AG20443 (cell line): ENCODE data around the gene PPP2R5A.
A peak's percentile ranks its signal among the peaks of the same experiment; 100 is the strongest.
"Not testable (repeated sequence)": the region's sequence is repeated elsewhere in the genome, so short reads cannot be mapped to it uniquely, and the experiment has no call there.

ENCODE experiments used
- DNase-seq: peaks from one replicate; pipeline ENCODE4 v3.0.0; 2012; ENCODE audit warnings: low spot score, mixed read lengths

PPP2R5A gene

DNA sequence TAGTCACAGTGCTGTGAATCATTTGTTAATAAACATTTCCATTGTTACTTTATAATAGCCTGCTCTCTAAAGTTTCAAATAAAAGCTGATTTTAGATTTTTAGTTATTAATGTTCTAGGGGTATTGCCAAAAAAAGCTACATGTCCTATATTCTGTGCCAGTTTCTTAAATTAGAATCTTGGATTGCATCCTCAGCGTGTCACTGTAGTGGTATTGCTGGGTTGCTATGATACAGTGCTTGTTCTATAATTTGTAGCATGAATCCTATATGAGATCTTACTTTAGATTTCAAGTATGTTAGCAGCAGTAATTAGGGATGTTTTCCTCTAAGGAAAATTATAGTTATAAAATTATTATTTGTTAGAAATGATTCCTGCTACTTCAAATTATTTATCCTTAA is 16.4 kb downstream of the PPP2R5A start:
- no peak for DNase-seq

DNA sequence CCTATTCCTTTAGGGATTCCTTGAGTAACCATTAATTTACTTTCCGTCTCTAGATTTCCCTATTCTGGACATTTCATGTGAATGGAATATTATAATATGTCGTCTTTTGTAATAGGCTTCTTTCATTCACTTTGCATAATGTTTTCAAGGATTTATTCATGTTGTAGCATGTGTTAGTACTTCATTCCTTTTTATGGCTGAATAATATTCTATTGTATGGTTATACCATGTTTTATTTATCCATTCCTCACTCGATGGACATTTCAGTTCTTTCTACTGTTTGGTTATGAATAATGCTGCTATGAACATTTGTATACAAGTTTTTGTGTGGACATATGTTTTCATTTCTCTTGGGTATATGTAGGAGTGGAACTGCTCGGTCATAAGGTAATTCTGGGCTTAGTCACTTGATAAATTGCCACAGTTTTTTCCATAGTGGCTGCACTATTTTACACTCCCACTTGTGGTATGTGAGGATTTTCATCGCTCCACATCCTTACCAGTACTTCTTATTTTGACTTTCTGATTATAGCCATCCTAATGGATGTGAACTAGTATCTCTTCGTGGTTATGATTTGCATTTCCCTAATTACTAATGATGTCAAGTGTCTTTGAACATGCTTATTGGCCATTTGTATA is 17.7 kb downstream of the PPP2R5A start:
- DNase-seq, result no peak

DNA sequence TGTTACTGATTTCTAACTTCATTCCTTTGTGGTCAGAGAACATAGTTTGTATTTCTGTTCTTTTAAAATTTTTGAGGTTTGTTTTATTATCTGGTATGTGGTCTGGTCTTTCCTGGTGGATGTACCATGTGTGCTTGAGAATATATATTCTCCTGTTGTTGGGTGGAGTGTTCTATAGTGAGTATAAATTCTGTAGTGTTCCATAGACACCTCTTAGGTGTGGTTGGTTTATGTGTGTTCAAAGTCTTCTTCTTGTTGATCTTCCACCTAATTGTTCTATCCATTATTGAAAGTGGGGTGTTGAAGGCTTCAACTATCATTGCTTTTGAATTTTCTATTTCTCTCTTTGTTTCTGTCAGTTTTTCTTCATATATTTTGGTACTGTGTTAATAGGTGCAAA is 20.1 kb downstream of the PPP2R5A start:
- no peak for DNase-seq

DNA sequence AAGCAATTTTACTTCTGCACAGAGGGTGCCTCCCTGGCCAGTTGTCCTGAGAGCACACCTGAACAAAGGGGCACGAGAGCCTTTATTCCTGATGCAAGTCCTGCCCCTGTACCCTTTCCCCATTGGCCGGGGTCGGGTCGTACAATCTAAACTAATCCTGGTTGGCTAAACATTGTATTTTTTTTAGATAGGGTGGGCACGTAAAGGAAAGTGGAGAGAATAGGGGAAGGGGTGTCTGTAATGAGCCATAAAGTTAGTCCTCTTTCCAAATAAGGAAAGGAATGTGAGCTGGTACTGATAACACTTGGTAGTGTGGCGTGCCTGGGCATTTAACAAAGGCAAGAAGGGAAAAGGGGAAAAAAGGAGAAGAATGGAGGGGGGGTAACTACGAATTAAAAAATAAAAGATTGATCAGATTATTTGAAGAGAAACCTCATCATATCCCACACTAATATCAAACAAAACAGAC is 20.8 kb downstream of the PPP2R5A start:
- not testable (repeated sequence) for DNase-seq

DNA sequence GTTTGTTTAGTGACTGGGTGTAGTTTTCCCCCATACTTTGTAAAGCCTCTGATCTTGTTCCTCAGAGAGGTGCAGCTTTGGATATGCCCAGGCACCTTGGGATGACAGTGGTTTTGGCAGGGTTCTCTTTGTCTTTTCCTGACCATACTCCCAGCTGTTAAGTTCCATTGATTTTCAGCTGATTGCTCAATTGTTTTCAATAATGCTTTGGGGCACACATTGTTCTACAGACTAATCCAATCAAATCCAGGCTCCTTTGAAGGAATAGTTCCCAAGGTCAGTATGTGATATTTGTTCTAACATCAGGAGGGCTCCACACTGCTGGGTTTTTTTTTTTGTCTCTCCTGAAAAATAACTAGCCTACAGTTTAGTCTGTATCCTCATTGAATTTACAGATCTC is 24.8 kb downstream of the PPP2R5A start:
- DNase-seq, result no peak

DNA sequence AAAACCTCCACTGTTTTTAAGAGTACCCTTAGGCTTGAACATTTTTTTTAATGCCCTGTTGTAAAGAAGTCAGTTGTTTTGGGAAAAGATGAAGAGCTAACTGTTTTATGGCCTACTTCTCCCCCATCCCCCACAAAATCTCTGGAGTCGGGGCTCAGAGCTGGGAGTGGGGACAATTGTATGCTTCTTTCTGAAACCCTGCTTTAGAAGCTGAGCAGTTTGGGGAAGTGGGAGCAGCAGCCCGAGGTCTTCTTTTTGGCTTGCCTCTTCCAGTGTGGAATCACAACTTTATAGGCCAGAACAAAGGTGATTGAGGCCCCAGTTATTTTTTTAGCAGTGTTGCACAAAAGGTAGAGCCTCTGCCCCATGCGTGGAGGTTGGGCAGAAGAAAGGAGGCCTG is 25.2 kb downstream of the PPP2R5A start:
- no peak for DNase-seq

DNA sequence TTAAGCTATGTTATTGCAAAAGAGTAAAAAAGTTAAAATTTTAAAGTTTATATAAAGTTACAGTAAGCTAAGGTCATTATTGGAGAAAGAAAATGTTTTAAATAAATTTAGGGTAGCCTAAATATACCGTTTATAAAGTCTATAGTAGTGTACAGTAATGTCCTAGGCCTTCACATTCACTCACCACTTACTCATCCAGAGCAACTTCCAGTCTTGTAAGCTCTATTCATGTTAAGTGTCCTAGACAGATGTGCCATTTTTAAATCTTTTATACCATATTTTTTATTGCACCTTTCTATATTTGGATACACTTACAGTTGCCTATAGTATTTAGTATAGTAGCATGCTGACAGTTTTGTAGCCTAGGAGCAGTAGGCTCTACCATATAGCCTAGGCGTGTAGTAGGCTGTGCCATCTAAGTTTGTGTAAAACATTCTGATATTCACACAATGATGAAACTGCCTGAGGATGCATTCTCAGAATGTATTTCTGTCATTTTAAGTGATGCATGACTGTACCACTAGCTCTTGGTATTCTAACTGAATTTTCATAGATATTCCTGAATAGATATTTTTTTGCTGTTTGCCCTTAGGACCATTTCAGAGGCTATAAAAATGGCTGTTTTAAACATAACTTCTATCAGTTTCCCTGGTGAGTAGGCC is 26.8 kb downstream of the PPP2R5A start:
- no peak for DNase-seq

DNA sequence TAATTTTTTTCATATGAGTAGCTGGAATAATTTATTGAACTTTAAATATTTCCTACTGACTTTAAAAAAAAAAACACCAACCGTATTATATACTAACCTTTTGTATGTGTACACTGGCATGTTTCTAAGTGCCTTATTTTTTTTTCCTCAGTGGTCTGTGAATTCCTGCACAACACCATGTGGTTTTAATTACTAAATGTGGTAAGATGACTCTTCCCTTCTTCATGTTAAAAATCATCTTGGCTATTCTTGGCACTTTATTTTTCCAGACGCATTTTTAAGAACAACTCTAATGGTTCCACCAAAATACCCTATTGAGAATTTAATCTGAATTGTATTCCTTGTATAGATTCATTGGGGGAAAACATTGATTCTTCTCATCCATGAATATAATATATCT is 28.4 kb downstream of the PPP2R5A start:
- DNase-seq, result peak; percentile 62

DNA sequence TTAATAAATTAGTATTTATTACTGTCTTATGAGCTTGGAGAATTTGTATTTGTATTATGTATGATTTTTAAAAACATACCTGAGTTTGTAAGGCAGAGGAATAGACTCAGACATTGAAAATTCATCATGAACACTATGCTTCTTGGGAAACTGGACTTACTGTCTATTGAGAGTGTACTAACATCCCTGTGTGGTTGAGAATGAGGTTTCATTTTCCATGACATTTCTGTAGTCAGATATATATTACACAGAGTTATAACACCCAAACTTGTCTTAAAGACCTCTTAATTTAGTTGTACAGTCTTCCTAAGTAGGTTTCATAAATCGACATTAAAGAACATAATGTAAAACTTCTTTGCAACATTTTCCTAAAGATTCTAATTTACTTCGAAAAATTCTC is 30.0 kb downstream of the PPP2R5A start:
- no peak for DNase-seq

DNA sequence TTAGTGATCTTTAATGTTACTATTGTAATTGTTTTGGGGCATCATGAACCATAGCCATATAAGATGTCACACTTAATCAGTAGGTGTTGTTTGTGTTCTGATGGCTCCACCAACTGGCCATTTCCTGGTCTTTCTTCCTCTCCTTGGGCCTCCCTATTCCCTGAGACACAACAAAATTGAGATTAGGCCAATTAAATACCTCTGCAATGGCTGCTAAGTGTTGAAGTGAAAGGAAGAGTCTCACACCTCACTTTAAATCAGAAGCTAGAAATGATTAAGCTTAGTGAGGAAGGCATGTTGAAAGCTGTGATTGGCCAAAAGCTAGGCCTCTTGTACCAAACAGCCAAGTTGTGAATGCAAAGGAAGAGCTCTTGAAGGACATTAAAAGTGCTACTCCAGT is 30.7 kb downstream of the PPP2R5A start:
- no peak for DNase-seq

DNA sequence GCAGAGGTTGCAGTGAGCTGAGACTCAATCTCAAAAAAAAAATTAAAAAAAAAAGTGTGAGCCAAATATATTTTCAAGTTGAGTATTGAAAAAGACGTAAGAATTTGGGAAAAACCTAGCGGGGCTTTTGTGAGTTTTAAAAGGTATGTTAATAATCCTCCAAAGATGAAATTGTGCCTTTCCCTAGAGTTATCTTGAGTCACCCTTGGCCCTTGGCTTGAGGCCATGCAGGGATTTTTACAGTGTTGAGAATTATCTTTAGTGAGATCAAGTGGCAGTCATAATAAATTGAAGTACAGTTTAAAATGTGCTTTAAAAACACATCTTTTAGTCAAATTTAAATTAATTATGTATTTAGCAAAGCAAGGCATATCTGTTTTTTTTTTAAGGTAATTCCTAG is 32.7 kb downstream of the PPP2R5A start:
- no peak for DNase-seq

DNA sequence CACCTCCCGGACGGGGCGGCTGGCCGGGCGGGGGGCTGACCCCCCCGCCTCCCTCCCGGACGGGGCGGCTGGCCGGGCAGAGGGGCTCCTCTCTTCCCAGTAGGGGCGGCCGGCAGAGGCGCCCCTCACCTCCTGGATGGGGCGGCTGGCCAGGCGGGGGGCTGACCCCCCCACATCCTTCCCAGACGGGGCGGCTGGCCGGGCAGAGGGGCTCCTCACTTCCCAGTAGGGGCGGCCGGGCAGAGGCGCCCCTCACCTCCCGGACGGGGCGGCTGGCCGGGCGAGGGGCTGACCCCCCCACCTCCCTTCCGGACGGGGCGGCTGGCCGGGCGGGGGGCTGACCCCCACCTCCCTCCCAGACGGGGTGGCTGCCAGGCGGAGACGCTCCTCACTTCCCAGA is 35.8 kb downstream of the PPP2R5A start:
- DNase-seq, result not testable (repeated sequence)

DNA sequence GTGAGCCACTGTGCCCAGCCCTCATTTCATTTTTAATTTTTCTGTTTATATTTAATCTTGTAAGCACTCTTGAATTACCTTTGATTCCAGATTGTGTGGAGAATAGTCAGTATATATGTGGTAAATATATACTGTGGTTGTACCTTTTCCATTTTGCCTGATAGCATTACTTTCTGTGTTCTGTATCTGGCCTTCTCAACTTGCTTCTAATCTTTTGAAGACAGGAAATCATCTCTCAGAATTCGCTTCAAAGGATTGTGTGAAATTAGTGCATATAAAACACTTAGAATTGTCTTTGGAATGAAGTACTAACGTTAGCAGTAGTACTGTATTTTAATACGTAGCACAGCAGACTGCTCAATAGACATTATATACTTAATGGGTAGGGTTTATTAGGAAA is 37.9 kb downstream of the PPP2R5A start:
- no peak for DNase-seq

DNA sequence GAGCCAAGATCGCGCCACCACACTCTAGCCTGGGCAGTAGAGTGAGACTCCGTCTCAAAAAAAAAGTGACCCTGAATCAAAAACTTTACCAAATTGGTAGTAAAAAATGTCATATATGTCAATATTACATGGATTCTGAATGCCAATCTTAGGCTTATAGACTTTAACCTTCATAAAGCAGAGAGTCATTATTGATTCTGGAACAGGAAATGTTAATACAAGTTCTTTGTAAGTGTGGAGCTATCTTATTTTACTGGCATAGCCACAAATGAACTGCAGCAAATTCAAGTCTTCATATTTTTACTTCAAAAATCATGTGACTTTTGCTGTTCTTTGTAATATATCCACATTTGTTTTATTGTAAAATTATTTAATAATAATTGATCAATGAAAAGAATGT is 41.3 kb downstream of the PPP2R5A start:
- no peak for DNase-seq

DNA sequence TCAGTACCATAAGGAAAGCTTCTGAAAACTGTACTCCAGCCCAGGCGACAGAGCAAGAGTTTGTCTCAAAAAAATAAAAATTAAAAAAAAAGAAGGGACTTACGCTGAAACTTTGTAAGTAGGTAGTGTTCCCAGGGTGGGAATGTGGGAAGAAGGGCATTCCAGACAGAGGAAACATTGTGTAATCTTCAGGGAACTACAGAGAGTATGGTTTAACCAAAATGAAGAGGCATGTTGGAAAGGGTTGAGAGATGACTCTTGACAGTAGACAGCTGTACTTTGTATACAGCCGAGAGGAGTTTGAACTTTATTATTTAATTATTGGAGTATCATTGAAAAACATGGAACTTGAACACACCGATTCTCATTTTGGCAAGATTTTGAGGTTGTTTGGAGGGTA is 43.0 kb downstream of the PPP2R5A start:
- DNase-seq, result no peak

DNA sequence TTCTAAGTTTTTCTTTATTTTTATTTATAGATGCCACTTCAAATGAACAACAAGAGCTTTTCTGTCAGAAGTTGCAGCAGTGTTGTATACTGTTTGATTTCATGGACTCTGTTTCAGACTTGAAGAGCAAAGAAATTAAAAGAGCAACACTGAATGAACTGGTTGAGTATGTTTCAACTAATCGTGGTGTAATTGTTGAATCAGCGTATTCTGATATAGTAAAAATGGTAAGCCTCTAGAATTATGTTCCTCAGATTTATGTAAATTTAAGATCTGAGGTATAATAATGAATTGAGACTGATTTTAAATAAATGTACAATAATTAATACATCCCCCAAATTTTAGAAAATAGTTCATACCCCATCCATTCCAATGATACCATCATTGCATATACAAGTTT is 43.9 kb downstream of the PPP2R5A start:
- no peak for DNase-seq

DNA sequence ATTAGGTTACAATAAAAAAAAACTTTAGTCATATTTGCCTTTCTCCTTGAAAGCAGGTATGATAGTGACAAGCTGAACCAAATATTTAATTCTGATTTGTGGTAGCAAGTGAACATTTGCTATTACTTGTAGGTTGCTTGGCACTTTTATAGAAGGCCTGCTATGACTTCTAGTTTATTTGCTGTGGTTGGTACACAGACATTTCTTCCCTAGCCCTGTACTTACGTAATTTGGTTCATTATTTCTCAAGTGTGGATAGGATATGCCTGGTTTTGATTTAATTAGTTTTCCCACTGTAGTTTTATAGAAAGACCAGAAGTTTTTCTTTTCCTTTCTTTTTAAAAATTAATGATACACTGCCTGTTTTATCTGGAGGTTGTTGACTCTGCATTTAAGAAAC is 55.9 kb downstream of the PPP2R5A start:
- DNase-seq, result no peak

DNA sequence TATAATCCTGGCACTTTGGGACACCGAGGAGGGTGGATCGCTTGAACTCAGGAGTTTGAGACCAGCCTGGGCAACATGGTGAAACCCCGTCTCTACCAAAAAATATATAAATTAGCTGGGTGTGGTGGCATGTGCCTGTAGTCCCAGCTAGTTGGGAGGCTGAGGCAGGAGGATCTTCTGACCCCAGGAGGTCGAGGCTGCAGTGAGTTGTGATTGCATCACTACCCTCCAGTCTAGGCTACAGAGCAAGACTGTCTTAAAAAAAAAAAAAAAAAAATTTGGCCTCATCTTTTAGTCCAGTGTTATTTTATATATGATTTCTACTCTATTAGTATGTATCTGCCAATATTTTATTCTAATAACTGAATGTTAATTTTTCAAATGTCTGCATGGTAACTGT is 59.7 kb downstream of the PPP2R5A start:
- DNase-seq, result no peak

DNA sequence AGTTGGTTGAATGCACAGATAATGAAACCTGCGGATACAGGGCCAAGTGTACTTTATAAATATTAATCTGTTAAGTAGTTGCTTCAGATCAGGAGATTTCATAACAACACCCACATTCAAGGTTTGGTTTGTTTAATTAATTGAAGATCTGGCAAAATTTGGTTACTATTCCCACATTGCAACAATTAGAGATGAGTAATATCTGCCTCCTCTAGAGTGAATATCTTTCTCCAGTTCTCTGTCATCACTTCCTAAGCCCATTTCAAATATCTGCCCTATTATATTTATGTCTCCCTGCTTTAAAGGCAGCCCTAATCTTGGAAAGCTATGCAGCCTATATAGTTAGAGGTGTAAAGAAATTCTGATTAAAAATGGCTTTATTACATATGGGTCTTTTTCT is 61.4 kb downstream of the PPP2R5A start:
- DNase-seq, result peak; percentile 14

DNA sequence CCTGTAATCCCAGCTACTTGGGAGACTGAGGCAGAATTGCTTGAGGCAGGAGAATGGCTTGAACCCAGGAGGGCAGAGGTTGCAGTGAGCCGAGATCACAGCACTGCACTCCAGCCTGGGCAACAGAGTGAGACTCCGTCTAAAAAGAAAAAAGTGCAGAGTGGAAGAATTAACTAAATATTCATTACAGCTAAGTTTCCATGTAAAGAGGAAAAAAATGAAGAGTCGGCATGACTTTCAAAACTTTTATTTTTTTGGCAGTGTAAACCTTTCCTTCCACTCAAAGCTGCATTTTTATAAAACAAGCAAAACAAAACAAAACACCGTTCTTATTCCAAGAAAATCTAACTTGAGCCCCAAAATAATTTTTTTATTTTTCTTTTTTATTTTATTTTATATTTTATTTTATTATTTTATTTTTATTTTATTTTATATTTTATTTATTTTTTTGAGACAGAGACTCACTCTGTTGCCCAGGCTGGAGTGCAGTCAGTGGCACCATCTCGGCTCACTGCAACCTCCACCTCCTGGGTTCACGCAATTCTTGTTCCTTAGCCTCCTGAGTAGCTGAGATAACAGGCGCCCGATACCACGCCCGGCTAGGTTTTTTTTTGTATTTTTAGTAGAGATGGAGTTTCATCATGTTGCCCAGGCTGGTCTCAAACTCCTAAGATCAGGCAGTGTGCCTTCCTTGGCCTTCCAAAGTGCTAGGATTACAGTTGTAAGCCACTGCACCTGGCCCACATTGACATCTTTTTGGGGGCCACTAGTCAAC is 66.6 kb downstream of the PPP2R5A start:
- no peak for DNase-seq

DNA sequence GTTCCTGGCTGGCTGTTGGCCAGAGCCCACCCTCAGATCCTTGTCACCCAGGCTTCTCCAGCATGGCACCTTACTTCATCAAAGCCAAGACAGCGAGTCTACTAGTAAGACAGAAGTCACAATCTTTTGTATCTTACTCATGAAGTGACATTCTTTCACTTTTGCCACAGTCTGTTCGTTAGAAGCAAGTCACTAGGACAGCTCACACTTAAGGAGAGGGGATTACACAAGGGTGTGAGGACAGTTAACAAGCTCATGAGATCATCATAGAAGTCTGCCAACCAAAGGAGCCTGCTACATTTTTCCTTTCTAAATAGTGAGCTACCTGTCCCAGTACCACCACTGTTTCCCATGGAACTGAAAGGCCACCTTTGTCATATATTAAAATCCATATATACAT is 68.0 kb downstream of the PPP2R5A start:
- peak; percentile 39 for DNase-seq

DNA sequence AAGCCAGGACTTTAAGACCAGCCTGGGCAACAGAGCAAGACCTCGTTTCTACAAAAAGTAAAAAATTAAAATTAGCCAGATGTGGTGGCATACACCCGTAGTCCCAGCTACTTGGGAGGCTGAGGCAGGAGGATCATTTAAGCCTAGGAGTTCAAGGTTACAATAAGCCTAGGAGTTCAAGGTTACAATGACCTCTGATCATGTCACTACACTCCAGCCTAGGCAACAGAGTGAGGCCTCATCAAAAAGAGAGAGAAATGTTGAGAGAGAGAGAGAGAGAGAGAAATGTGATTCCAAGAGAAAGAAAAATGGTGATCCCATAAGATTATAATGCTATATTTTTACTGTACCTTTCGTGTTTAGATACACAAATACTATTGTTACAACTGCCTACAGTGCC is 69.3 kb downstream of the PPP2R5A start:
- DNase-seq, result no peak

DNA sequence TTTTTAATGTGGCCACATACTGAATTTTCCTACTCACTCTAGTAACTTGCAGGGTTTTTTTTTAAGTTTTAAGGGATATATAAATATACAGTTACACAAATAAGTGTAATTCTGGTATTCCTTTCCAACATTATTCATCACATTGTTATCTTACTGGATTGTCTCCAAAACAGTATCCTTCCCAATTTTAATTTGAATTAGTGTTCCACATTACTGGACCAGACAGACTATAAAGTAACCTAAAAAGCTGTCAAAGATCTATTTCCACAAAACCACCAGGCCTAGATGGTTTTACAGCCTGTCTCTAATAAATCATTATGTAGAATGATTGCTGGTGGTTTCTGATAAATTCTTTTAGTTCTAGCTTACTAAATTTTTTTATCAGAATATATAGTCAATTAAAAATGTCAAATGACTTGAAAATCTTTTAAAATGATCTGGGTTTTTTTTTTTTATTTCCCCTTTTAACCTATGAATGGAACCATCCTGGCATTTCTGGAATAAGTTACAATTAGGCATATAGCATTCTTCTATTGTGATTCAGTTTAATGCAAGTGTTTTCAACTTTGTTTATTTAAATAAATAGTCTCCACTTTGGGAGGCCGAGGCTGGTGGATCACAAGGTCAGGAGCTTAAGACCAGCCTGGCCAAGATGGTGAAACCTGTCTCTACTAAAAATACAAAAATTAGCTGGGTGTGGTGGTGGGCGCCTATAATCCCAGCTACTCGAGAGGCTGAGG is 70.2 kb downstream of the PPP2R5A start:
- peak; percentile 11 for DNase-seq
